ENCODE data around the gene ZCCHC7.
"Not testable (repeated sequence)": the region's sequence is repeated elsewhere in the genome, so short reads cannot be mapped to it uniquely, and the experiment has no call there.

Gene ZCCHC7

DNA sequence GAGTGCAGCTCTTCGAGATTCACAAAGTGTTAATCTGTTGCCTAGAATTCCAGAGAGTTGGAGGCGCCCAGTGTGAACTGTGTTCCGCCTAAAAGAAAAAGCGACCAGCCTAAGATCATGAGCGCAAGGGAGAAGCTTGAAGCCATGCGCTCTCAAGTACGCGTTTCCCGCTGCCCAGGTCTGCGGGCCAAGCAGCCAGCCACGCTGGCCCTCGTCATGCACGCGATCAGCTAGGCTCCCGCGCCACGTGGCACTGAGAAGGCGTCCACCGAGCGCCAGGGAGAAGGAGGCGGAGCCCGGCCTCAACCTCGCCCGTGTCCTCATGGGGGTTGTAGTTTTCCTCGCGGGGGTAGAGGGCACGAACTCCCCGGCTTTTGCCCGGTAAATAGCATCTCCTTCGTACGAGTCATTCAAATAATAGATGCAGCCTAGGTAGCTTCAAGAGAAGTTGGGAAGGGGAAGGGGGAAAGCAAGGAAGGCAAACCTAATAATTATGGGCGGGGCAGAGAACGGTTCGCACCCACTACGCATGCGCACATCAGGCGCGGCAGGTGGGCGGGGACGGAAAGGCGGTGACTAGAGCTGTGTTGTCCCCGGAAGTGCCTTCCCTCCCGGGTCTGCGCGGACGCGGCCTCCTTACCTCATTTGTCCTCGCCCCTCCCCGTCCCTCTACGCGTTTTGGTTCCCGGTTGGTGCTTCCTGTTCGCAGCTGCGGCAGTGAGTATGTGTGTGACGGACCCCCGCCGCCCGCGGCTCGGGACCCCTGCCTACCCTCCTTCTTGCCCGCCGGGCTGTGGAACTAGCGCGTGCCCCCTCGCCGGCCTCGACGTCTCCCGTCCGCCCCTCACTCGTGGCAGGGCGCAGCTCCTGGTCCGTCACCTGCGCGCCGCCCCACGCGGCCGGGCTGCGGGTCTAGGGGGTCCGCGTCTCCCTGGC lies at the start of gene ZCCHC7:
TSS of gene ZCCHC7 (plus strand) at position 668 of the 936 bp plus-strand sequence.
- DNase-seq = peak; percentile 97

DNA sequence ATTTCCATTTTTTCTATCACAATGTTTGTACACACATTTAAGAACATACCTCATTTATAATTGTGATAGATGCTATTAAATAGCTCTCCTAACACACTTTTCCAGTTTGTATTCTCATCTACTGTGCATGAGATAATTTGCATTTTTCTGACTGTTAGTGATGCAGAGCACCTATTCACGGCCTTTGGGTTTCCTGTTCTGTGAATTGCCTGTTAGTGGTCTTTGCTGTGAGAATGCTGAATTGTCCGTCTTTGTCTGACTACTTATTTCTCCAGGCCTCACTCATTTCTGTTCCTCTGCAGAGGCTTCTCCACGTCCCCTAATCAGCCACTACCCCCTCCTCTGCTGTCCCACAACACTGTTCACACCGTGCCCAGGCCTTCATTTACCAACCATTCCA lies 45.6 kb upstream of the ZCCHC7 start:
- DNase-seq = not testable (repeated sequence)

DNA sequence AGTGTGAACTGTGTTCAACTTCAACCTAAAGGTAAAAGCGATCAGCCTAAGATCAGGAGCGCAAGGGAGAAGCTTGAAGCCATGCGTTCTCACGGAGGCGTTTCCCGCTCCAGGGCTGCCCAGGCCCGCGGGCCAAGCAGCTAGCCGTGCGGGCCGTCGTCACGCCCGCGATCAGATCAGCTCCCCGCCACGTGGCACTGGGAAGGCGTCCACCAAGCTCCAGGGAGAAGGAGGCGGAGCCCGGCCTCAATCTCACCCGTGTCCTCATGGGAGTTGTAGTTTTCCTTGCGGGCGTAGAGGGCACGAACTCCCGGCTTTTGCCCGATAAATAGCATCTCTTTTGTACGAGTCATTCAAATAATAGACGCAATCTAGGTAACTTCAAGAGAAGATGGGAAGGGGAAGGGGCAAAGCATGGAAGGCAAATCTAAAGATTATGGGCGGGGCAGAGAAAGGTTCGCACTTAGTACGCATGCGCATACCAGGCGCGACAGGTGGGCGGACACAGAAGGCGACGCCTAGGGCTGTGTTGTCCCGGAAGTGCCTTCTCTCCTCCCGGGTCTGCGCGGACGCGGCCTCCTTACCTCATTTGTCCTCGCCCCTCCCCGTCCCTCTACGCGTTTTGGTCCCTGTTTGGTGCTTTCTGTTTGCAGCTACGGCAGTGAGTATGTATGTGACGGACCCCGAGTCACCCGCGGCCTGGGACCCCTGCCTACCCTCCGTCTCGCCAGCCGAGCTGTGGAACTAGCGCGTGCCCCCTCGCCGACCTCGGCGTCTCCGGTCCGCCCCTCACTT lies 40.8 kb upstream of the ZCCHC7 start:
- DNase-seq = peak; percentile 96

DNA sequence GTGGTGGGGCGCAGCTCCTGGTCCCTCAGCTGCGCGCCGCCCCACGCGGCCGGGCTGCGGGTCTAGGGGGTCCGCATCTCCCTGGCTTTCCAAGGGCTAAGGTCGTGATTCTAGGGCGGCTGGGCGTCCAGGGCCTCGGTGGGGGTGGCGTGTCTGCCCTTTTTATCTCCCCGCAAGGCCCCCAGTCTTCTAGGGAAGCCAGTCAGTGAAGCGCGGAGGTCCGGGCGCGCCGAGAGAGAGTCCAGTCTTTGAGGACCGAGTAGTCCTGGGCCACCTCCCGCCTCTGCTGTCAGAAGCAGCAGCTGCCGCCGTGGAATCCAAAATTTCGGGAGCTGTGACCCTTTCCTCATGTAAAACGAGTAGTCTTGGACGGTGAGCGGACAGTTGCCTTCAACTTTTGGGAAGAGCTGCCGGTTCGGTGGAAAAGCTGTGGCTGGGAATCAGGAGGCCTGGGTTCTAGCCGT lies 40.2 kb upstream of the ZCCHC7 start:
- DNase-seq = not testable (repeated sequence)

DNA sequence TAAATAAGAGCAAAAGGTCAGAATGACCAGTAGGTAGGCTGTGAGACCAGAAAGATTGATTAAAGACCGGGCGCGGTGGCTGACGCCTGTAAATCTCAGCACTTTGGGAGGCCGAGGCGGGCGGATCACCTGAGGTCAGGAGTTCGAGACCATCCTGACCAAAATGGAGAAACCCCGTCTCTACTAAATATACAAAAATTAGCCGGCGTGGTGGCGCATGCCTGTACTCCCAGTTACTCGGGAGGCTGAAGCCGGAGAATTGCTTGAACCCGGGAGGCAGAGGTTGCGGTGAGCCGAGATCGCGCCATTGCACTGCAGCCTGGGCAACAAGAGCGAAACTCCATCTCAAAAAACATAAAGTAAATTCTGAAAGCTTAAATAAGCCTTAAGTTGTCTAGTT lies 38.9 kb upstream of the ZCCHC7 start:
- DNase-seq = not testable (repeated sequence)

DNA sequence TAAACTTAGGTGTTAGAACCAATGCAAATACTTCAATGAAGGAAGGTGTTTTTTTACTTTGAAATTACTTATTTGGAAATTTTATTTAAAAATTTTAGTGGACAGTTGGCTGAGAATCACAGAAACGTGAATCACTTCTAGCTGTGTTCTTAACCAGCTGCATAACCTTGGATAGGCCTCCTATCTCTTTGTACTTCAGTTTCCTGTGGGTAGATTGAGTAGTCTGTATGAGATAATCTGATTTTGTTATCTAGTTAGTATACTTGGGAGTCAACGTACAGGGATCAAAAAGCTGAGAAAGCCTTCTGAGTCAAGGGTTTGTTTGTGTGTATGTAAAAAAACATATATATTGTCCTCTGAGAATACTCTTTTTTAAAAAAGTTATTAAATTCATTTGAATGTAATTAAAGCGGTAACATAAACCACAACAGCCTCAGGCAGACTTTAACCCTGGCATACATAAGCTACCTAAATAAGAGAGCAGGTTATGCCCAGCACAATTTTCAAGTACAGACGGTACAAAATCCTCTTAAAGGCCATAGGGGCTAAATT lies 38.1 kb upstream of the ZCCHC7 start:
- peak; percentile 9 for DNase-seq

DNA sequence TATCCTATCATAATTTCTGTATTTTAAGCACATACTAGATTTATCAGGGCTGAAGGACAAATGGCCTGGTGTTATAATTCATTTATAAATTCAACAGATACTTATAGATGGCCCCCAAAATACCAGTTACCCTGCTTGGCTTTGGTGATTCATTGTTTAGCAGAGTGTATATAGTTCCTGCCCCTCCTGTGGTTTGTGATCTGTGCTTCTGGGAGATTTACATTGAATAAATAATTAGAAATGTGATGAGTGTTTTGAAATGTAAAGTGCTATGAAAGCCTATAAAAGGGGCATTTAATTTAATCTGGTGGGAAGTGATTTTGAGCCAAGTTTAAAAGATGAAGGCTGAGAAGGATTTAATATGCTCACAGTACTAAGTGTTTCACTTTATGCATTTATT lies 36.7 kb upstream of the ZCCHC7 start:
- no peak for DNase-seq

DNA sequence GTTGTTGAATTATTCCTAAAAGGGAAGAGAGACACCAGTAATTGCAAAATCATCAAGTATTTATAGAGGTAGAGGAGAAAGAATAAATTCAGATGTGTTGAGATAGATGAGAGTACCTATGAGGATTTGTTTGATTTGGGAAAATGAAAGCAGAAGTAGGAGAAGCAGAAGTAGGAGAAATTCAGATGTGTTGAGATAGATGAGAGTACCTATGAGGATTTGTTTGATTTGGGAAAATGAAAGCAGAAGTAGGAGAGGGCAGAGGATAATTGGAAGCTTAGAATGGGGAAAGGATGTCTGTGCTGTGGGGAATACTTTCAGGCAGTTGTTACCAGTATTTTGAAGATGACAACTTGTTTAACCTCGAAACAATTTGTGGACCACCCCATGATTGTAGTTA lies 35.1 kb upstream of the ZCCHC7 start:
- DNase-seq = no peak

DNA sequence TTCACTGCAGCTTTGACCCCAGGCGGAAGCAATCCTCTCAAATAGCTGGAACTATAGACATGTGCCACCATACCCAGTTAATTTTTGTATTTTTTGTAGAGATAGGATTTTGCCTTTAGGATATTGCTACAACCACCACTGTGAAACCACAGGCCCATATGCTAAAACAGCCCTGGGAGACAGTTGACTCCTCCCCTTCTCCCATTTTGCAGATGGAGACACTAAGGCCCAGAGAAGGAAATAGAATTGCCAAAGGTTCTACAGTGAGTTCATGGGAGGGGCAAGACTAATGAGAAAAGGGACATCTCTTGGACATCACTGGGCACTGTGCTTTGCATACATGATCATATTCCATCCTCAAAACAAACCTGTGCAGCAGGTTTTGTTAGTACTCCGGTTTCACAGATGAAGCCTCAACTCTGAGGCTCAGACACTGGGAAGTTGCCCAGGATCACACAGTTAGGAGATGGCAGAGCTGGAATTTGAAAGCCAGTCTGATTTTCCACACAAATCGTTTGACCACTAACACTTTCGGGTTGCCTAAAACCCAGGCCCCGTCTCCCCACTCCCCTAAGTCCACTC lies 27.6 kb upstream of the ZCCHC7 start:
- not testable (repeated sequence) for DNase-seq

DNA sequence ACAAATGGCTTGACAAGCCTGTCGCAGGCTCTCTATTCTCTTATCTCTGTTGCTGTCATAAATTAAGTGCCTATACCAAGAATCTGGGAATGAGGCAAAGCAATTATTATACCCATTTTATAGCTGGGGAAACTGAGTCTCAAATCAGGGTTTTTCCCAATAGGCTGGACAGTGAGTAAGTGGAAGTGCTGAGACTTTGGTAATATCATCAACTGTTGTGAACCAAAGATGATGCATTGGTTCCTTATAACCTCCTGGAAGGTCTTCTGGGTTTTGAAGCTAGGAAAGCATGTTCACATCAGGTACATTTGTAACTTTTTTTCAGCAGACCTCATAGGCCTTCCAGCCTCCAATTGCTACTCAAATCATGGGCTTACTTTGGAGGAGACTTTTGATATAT lies 25.6 kb upstream of the ZCCHC7 start:
- no peak for DNase-seq

DNA sequence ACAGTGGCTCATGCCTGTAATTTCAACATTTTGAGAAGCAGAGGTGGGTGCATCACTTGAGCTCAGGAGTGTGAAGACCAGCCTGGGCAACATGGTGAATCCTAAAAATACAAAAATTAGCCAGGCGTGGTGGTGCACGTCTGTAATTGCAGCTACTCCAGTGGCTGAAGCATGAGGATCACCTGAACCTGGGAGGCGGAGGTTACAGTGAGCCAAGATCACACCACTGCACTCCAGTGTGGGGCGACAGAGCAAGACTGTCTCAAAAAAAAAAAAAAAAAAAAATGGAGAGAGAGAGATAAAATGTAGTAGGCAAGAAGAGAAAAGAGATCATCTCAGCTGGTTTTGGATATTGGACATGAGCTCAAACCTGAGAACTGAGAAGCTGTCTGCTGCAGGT lies 23.7 kb upstream of the ZCCHC7 start:
- no peak for DNase-seq

DNA sequence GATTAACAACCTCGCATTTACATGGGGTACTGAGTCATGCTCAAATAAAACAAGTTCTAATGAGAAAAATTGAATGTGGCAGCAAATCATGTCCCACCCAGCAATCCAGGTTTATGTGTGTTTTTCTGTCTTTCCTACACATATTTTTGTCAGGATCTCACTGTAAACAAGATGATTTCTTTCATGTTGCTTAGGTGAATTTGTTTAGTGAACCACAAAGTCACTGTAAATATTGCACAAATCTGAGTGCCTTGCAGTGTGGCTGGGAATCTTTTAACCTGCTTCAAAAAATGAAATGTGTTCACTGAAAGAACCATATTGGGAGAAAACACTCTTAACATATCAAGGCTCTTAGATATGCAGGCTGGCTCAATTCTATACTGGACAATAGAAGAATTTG lies 23.1 kb upstream of the ZCCHC7 start:
- no peak for DNase-seq

DNA sequence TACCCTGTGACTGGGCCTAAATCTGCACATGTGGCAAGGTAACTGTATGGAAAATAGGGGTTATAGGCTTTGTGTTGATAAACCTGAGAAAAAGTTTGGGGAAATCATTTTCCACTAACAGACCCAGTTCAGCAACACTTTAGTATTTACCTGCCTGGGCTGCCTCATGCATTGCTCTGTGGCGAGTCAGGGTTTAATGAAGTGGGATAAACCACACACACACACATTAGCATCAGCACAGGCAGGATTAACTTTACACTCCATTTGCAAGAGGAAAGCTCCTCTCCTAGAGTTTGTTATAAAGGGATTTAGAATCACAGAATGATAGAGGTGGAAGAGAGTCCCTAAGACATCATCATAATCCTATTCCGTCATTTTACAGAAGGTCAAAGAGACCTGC lies 20.0 kb upstream of the ZCCHC7 start:
- no peak for DNase-seq

DNA sequence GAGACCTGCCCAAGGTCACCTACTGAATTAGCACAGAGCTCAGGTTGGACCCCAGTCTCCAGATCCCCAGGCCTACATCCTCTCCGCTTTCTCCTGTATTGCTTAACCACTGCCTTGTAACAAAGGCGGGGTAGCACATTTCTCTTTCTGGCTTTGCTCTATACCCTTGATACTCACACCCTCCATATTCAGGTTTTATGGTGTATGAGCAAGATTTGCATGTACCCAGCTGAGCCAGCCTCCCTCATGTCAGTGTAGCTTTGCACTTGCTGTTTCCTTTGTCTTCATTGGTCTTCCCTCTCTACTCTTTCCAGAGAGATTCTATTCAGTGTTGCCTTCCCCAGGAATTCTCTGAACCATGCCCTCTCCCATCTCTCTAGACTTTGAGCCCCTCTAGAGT lies 19.6 kb upstream of the ZCCHC7 start:
- no peak for DNase-seq

DNA sequence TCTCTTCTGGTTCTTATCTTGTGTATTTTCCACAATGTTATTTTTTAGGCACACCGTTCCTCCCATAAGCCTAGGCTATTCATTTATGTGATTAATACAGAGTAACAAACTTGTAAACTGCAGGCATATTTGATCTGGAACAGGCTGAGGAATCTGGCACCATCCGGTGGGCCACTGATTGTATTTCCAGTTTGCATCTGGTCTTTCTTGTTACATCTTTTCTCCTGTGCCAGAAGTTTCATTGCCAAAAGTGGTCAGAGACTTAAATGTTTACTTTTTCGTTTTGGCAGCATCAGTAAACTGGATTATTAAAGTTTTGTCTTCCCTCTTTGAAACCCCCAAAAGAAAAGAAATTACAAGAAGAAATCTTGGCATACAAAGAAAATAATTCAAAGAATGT lies 17.9 kb upstream of the ZCCHC7 start:
- DNase-seq = no peak

DNA sequence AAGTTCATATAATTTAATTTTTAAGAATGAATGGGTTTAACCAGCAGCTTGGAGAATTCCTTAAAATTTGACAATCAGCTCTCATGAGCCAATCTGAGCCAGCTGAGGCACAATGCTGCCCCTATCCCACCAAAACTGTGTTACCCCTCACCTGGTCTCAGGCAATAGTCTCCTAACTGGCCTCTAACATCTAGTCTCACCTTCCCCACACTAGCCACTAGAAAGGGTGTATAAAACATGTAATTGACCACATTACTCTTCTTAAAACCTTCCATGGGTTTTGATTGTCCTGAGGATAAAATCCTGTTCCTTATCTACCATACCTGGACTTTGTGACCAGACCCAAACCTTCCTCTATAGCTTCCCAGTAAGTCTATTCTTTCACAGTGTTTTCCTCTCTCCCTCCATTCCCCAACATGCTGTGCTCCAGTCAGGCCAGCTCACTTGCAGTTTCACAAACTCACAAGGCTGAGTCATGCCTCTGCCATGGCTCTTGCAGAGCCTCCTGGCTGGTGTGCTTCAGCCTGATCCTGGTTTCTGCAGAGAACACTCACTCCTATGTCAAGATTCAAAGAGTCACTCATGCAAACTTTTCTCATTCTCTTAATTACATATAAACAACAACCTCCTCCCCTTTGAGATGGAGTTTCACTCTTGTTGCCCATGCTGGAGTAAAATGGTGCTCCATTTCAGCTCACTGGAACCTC lies 16.0 kb upstream of the ZCCHC7 start:
- DNase-seq = peak; percentile 48

DNA sequence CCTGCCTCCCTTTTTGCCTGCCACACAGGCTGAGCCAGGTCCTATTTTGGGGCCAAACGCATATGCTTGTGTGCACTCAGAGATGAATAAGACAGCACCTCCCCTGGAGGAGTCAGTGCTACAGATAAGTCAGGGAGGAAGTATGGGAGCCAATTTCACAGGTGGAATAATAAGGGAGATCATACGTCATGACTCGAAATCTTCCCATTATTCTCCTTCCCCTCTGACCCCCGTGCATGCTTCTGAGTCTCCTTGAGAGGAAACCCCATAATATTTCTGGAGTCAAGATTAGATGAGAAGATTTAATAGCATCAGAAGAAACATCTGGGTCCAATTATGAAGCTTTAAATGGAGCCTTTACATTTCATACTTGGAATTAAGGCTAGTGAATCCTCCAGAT lies 15.1 kb upstream of the ZCCHC7 start:
- DNase-seq = no peak

DNA sequence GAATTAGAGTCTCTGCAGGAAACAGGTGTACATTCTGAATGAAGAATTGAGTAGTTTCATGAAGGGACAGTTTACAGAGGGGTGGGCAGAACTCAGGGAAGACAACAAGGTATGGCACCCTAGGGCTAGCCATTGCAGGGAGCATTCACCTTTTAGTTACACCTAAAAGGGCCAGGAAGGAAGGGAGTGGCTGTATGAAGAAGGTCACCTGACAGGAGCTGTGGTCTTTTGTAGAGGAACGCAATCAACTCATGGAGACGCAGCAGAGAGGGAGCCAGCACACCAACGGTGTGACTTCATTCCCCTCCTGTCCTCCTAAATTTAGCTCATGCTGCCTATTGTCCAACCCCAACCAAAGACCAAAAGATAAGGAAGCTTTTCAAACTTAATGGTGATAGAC lies 12.7 kb upstream of the ZCCHC7 start:
- DNase-seq = no peak

DNA sequence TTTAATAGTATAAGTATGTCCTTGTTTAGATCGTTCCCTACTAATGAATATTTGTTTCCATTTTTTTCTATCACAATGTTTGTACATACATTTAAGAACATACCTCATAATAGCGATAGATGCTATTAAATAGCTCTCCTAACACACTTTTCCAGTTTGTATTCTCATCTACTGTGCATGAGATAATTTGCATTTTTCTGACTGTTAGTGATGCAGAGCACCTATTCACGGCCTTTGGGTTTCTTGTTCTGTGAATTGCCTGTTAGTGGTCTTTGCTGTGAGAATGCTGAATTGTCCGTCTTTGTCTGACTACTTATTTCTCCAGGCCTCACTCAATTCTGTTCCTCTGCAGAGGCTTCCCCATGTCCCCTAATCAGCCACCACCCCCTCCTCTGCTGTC lies 5.9 kb upstream of the ZCCHC7 start:
- DNase-seq = not testable (repeated sequence)

DNA sequence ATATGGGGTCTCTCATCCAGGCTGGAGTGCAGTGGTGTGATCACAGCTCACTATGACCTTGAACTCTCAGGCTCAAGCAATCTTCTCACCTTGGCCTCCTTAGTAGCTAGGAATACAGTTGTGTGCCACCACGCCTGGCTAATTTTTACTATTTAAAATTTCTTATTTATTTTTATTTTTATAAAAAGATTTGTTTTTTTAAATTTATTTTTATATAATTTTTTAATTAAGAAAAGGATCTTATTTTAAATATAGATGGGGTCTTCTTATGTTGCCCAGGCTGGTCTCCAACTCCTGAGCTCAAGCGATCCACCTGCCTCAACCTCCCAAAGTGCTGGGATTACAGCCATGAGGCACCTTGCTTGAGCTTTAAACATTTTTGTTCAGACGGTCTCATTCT lies 2.4 kb upstream of the ZCCHC7 start:
- no peak for DNase-seq

DNA sequence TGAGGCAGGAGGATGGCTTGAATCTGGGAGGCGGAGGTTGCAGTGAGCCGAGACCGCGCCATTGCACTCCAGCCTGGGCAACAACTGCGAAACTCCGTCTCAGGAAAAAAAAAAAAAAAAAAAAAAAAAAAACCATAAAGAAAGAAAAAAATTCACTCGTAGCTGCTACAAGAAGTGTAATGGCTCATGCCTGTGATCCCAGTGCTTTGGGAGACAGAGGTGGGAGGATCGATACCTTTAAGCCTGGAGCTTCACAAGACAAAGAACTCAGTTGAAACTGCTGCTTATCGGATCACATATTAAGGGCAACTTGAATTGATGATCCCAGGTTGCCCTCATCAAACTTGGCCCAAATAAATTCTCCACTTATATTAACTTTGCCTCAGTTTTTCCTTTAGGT lies 1.0 kb upstream of the ZCCHC7 start:
- no peak for DNase-seq

DNA sequence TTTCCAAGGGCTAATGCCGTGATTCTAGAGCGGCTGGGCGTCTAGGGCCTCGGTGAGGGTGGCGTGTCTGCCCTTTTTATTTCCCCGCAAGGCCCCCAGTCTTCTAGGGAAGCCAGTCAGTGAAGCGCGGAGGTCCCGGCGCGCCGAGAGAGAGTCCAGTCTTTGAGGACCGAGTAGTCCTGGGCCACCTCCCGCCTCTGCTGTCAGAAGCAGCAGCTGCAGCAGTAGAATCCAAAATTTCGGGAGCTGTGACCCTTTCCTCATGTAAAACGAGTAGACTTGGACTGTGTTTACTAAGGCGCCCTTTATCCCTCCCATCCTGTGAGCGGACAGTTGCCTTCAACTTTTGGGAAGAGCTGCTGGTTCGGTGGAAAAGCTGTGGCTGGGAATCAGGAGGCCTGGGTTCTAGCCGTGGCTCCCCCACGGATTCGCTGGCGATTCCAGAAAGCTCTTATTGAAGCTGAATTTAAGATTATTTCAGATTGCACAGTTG lies 515 bp downstream of the ZCCHC7 start:
- DNase-seq = not testable (repeated sequence)

All from activated CD4-positive, alpha-beta T cell treated with anti-CD3 and anti-CD28 coated beads, Interleukin-2, amount 50 U/mL, for 16 hours (primary cell).